GM21367 (cell line): ENCODE measurements around the gene NLRX1.
"Not testable (repeated sequence)": the region's sequence is repeated elsewhere in the genome, so short reads cannot be mapped to it uniquely, and the experiment has no call there.

Experiments
- ATAC-seq: cut with Tn5 transposase; IDR thresholded peaks from one replicate; pipeline ENCODE4 v1.9.1; 2021; ENCODE audit not compliant: unreplicated experiment

NLRX1 gene

GRCh38 chr11:119168471-119169281 lies at the start of gene NLRX1:
Gene NLRX1, plus strand, starts transcription at chr11:119168725. Its CDS starts 2,679 bp downstream, at chr11:119171404.
- peak; percentile 83 for ATAC-seq

- no peak for ATAC-seq
Measured at GRCh38 chr11:119118946-119119345, 49.6 kb upstream of the NLRX1 start.

DNA sequence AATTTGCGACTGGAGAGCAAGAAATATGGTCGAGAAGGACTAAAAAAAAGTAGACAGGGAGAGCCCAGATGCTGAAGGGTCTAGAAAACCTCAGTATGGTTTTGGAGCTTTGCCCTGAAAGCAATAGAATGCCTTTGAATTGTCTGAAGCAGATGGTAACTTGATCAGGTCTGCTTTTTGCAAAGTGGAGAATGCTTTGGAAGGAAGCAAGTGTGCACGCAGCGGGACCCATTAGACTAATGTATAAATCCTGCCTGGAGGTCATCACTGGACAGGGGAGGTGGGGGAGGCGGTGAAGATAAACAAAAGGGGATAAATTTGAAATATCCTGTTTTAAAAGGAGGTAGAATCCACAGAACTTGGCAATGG lies 47.9 kb upstream of the NLRX1 start:
- ATAC-seq = no peak

DNA sequence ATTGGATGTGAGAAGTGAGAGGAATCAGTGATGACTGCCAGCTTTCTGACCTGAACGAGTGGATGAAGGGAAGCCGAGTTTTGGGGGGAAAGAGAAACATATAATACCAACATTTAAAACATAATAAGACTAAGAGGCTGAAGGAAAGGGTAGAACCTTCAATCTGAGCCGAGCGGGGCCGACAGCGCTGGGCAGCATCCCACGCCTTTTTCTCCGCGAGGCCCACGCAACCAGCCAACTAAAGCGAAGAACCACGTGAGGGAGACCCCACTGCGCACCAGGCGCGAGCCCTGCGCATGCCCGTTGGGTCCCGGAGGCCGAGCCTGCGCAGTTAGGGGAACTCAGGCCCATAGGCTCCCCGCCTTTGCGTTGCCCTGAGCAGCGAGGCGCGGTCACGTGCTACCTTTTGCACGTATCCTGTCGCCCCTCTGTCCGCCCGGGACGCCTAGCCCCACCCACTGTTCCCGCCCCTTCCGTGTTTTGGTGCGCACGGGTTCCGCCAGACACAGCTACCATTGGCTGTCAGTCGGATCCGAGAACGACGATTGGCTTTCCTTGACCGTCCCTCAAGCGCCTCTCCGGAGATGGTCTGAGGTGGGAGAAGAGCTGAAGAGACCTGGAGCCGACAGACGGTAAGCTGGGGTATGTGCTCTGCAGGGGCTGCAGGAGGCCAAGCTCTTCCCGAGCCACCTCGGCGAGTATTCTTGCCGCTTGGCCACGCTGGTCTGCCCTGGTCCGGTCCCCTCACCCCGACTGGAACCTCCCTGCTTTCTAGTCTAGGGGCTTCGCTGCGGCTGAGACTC lies 47.3 kb upstream of the NLRX1 start, which contains the start of gene HINFP:
TSS of gene HINFP (plus strand) at position 573 of the 803 bp plus-strand sequence. CDS start 5,365 bp downstream, outside the sequence.
- peak; percentile 93 for ATAC-seq

DNA sequence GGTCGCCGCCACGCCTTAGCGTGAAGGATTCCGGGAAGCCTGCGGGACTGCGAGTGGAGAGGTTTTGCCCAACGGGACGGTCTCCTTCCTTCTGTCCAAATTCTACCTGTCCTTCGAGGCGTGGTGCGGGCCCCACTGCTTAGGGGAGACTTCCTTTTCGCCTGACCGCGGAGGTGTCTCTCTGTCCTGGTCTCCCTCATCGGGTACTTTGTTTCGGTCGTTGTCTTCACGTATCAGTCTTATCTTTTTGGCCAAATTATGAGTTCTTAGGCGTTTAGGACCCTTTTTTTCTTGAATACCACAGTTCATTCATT lies 46.8 kb upstream of the NLRX1 start:
- peak; percentile 2 for ATAC-seq

DNA sequence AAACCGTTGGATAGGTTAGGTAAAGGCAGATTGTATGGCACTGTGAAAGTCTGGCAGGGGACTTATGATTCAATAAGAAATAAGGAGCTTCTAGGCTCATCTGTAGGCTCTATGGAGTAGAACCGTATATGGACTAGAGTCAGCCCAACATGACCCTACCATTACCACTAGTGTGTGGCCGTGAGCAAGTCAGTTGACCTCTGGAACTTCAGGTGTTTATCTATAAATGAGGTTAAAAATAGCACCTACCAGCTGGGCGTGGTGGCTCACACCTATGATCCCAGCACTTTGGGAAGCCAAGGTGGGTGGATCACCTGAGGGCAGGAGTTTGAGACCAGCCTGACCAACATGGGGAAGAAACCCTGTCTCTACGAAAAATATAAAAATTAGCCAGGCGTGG lies 42.7 kb upstream of the NLRX1 start:
- no peak for ATAC-seq

DNA sequence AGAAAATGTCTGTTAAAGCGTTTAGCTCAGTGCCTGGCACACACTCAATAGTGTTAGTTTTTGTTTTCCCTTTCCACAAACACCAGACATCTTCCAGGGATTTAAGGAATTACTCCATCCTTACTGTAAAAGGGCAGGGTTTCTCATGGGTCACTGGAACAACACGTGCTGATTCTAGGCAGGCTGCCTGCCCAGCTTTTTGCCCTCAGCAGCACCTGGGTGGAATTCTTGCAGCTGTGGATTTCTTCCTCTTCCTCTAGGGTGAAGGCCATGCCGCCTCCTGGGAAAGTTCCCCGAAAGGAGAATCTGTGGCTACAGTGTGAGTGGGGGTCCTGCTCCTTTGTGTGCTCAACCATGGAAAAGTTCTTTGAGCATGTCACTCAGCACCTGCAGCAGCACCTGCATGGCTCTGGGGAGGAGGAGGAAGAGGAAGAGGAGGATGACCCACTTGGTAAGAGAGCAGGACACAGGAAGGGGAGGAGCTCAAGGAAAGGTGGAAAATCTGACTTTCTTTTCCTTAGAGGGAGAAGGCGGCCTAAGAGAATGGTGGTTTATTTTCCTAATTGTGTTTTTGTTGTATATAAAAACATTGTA lies 41.8 kb upstream of the NLRX1 start:
- no peak for ATAC-seq

- ATAC-seq = no peak
Measured at GRCh38 chr11:119130662-119131061, 37.9 kb upstream of the NLRX1 start.

GRCh38 chr11:119134389-119134978 lies 34.0 kb upstream of the NLRX1 start:
- ATAC-seq = no peak

GRCh38 chr11:119139276-119139675 lies 29.2 kb upstream of the NLRX1 start:
- ATAC-seq = not testable (repeated sequence)

GRCh38 chr11:119144825-119145486 lies 23.6 kb upstream of the NLRX1 start:
- no peak for ATAC-seq

DNA sequence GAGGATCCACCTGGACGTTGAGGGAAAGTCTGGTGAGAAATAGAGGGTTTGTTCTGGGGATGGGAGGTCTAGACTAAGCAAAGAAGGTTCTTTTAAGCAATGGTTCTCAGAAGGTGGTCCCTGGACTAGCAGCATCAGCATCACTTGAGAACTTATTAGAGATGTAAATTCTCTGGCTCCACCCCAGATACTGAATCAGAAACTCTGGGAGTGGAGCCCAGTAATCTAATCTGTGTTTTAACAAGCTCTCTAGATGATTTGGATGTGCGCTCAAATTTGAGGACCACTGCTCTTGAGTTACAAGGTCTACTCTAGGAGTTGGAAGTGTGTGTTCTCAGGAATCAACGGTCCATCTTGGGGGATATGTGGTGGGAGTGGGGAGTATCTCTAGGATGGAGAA lies 23.0 kb upstream of the NLRX1 start:
- no peak for ATAC-seq

DNA sequence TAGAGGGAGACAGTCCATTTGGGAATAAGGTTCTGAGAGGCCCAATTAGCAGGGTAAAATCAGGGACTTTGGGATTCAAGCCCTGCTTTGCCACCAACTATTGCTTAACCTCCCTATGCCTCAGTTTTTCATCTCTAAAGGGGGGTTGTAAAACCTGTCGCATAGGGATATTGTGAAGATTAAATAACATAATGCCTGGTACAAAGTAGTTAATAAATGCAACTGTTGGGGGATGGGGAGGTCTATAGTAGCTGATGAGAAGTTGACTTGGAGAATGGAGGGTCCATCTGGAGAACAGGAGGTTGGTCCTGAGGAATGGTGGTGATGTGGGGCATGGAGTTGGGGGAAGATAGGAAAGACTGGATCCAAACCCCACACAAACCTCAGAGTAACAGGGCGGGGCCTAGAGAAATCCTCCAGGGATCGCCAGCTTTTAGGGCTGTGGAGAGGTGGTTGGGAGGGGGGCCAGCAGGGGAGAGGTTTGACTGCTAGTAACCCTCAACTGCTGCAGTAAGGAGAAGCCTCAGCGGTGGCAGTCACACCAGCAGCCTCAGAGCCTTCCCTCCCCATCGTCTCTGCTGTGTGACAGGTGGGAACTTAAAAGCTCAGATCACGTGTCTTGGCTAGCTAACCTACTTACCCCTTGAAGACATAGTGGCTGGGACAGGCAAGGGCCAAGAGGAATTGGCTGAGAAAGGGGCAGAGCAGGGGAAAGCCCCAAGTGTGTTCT lies 20.8 kb upstream of the NLRX1 start:
- no peak for ATAC-seq

- ATAC-seq = no peak
Measured at GRCh38 chr11:119148720-119149017, 19.9 kb upstream of the NLRX1 start.

- ATAC-seq = no peak
Measured at GRCh38 chr11:119149018-119149785, 19.3 kb upstream of the NLRX1 start, which contains the start of gene ABCG4. Gene ABCG4, plus strand, starts transcription at chr11:119149052. Its CDS starts 914 bp downstream, at chr11:119149966.

DNA sequence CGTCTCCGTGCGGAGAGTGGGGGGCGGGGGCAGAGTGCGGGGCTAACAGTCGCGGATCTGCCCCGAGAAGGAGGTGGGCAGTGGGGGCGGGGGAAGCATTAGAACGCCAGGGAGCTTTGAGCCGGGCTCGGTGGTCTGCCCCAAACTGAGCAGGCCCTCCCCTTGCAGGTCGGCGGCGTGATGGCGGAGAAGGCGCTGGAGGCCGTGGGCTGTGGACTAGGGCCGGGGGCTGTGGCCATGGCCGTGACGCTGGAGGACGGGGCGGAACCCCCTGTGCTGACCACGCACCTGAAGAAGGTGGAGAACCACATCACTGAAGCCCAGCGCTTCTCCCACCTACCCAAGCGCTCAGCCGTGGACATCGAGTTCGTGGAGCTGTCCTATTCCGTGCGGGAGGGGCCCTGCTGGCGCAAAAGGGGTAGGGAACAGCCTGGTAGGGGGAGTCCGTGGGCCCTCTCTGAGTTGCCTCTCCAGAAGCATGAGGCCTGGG lies 18.7 kb upstream of the NLRX1 start:
- ATAC-seq = no peak

GRCh38 chr11:119152043-119152442 lies 16.5 kb upstream of the NLRX1 start:
- ATAC-seq = no peak

DNA sequence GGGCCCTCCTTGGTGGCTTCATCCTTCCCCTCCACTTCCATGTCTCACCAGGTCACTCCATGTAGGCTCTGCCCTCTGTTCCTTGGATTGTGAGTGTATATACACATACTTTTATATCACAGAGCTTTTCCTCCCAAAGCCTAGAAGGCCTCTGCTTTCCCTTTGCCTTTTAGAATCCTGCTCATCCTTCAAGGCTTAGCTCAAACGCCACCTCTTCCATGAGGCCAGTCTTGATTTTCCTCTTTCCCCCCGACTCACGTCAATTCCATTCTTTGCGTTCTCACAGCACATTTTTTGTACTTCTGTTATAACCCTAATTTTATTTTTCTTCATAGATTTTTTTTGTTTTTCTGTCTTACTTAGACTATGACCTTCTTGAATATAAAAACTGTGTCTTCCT lies 15.9 kb upstream of the NLRX1 start:
- ATAC-seq = no peak

GRCh38 chr11:119153049-119153818 lies 15.3 kb upstream of the NLRX1 start:
- no peak for ATAC-seq
